H1 (cell line): ENCODE measurements around the gene FAAP100. TPM values are rescaled to one million over a fixed set of nuclear protein-coding genes. Genes with fewer than 3 reads are reported as not detected.

ENCODE experiments used
- CTCF ChIA-PET: fragments of 300-600 bp; sonication (Branson Sonifier 250); formaldehyde crosslinking; loops from one replicate; lab custom pipeline; 2021; ENCODE audit not compliant: partially characterized antibody; lab: Charles Lee
- POLR2A ChIA-PET: fragments of 300-600 bp; sonication (Branson Sonifier 250); formaldehyde crosslinking; loops from one replicate; lab custom pipeline; 2021; ENCODE audit warnings: inconsistent platforms; ENCODE audit not compliant: partially characterized antibody; lab: Charles Lee
- DNase-seq, 2 experiments: peaks; one replicate each; pipeline versions ENCODE4 v3.0.0 to v3.0.0-alpha.2; 2010 to 2022; ENCODE audit warnings: low spot score in 2 of 2, low read depth in 1 of 2, mixed read lengths in 1 of 2
- FAIRE-seq: peaks from 2 replicates; lab custom pipeline; 2011; peaks lifted over from hg19 to GRCh38; lab: Jason Lieb, UNC
- H2AFZ ChIP-seq: 2 replicates; pipeline ENCODE4 v1.8.1; 2012; ENCODE audit warnings: low read length, inconsistent platforms
- H2AK5ac ChIP-seq: 2 replicates; pipeline ENCODE4 v1.6.1; 2013; ENCODE audit warnings: low read depth, low read length
- H2BK120ac ChIP-seq: replicated peaks from 2 replicates; pipeline ENCODE3; 2013; ENCODE audit warnings: low read depth, low read length, inconsistent platforms
- H2BK12ac ChIP-seq: 2 replicates; pipeline ENCODE4 v1.6.1; 2013; ENCODE audit warnings: low read depth, low read length
- H2BK15ac ChIP-seq: 2 replicates; pipeline ENCODE4 v1.6.1; 2013; ENCODE audit warnings: low read length
- H2BK20ac ChIP-seq: 2 replicates; pipeline ENCODE4 v1.6.1; 2013; ENCODE audit warnings: low read length
- H2BK5ac ChIP-seq: 2 replicates; pipeline ENCODE4 v1.6.1; 2013; ENCODE audit warnings: low read depth, low read length
- H3K14ac ChIP-seq: 2 replicates; pipeline ENCODE4 v1.6.1; 2013; ENCODE audit warnings: inconsistent platforms; ENCODE audit not compliant: insufficient read length
- H3K18ac ChIP-seq: 2 replicates; pipeline ENCODE4 v1.6.1; 2013; ENCODE audit warnings: low read length; ENCODE audit errors: extremely low read depth
- H3K23ac ChIP-seq: 2 replicates; pipeline ENCODE4 v1.6.1; 2013; ENCODE audit warnings: inconsistent platforms; ENCODE audit not compliant: insufficient read length
- H3K23me2 ChIP-seq: 2 replicates; pipeline ENCODE4 v1.6.1; 2013; ENCODE audit warnings: low read depth, low read length
- H3K27ac ChIP-seq: 2 replicates; pipeline ENCODE4 v1.6.1; 2011; ENCODE audit warnings: low read depth, low read length, inconsistent platforms
- H3K27me3 ChIP-seq, 4 experiments: replicated peaks in 1 of 4; 1 replicate in 1 of 4; 2 replicates in 3 of 4; pipeline versions ENCODE4 v1.6.1 to v1.8.1; 2011 to 2013; ENCODE audit warnings: low read length in 3 of 4, mild to moderate bottlenecking in 3 of 4, inconsistent platforms in 2 of 4, mixed read lengths in 2 of 4, moderate library complexity in 1 of 4; ENCODE audit not compliant: control insufficient read depth in 3 of 4, insufficient read depth in 3 of 4; ENCODE audit errors: extremely low read depth in 1 of 4
- H3K36me3 ChIP-seq, 4 experiments: 2 replicates each; pipeline versions ENCODE4 v1.6.1 to v1.8.1; 2011 to 2013; ENCODE audit warnings: mild to moderate bottlenecking in 4 of 4, low read length in 3 of 4, moderate library complexity in 2 of 4, control low read depth in 1 of 4, inconsistent platforms in 1 of 4; ENCODE audit not compliant: insufficient read depth in 4 of 4, control insufficient read depth in 2 of 4
- H3K4ac ChIP-seq: replicated peaks from 2 replicates; pipeline ENCODE3; 2013; ENCODE audit warnings: low read length, low read depth, mixed read lengths, inconsistent platforms; ENCODE audit not compliant: insufficient read length
- H3K4me1 ChIP-seq, 4 experiments: replicated peaks in 1 of 4; 1 replicate in 1 of 4; 2 replicates in 3 of 4; pipeline versions ENCODE4 v1.6.1 to v1.8.1; 2011 to 2013; ENCODE audit warnings: low read length in 3 of 4, inconsistent platforms in 2 of 4, mixed read lengths in 1 of 4; ENCODE audit not compliant: insufficient read depth in 4 of 4, control insufficient read depth in 3 of 4
- H3K4me2 ChIP-seq, 2 experiments: 2 replicates each; pipeline versions ENCODE4 v1.6.1 to v1.8.1; 2011 to 2013; ENCODE audit warnings: low read depth in 2 of 2, low read length in 2 of 2, control low read depth in 1 of 2, inconsistent platforms in 1 of 2, mild to moderate bottlenecking in 1 of 2; ENCODE audit not compliant: insufficient read depth in 1 of 2
- H3K4me3 ChIP-seq, 4 experiments: fragments of 200-600, 300-600 bp in 1 of 4; sonication (generic), shearing (Covaris generic), sonication (Bioruptor Twin) in 1 of 4; 2 replicates each; pipeline versions ENCODE4 v1.5.1 to v1.8.1; 2011 to 2016; ENCODE audit warnings: low read length in 4 of 4, low read depth in 3 of 4, control low read depth in 2 of 4, inconsistent platforms in 2 of 4, mild to moderate bottlenecking in 2 of 4, mixed read lengths in 1 of 4, moderate library complexity in 1 of 4; ENCODE audit not compliant: insufficient read depth in 2 of 4; ENCODE audit errors: extremely low read depth in 1 of 4
- H3K56ac ChIP-seq: replicated peaks from 2 replicates; pipeline ENCODE3; 2013; ENCODE audit warnings: low read depth, mild to moderate bottlenecking, mixed read lengths, low read length, inconsistent platforms; ENCODE audit not compliant: insufficient read length
- H3K79me1 ChIP-seq: 2 replicates; pipeline ENCODE4 v1.6.1; 2013; ENCODE audit warnings: low read depth, low read length, control low read depth
- H3K79me2 ChIP-seq, 2 experiments: 2 replicates each; pipeline versions ENCODE4 v1.6.1 to v1.8.1; 2012 to 2013; ENCODE audit warnings: low read length in 2 of 2, mild to moderate bottlenecking in 2 of 2, inconsistent platforms in 1 of 2; ENCODE audit not compliant: insufficient read depth in 2 of 2, control insufficient read depth in 1 of 2
- H3K9ac ChIP-seq, 4 experiments: replicated peaks in 1 of 4; 1 replicate in 1 of 4; 2 replicates in 3 of 4; pipeline versions ENCODE4 v1.6.1 to v1.8.1; 2011 to 2013; ENCODE audit warnings: low read depth in 3 of 4, low read length in 3 of 4, control low read depth in 2 of 4, mild to moderate bottlenecking in 2 of 4, moderate library complexity in 2 of 4, inconsistent platforms in 1 of 4; ENCODE audit errors: extremely low read depth in 1 of 4
- H3K9me3 ChIP-seq, 2 experiments: 2 replicates each; pipeline versions ENCODE4 v1.6.1 to v1.8.1; 2012 to 2013; ENCODE audit warnings: mild to moderate bottlenecking in 2 of 2, moderate library complexity in 2 of 2, control low read depth in 1 of 2, inconsistent platforms in 1 of 2, low read depth in 1 of 2, low read length in 1 of 2, mixed read lengths in 1 of 2; ENCODE audit not compliant: insufficient read depth in 2 of 2
- H4K20me1 ChIP-seq, 2 experiments: replicated peaks in 1 of 2; 2 replicates each; pipeline versions ENCODE3 to v1.8.1; 2011 to 2013; ENCODE audit warnings: inconsistent platforms in 2 of 2, low read length in 2 of 2, mild to moderate bottlenecking in 1 of 2; ENCODE audit not compliant: insufficient read depth in 2 of 2, control insufficient read depth in 1 of 2
- H4K5ac ChIP-seq: 2 replicates; pipeline ENCODE4 v1.6.1; 2013; ENCODE audit warnings: low read length, low read depth, mixed read lengths, inconsistent platforms; ENCODE audit not compliant: insufficient read length
- H4K8ac ChIP-seq: 2 replicates; pipeline ENCODE4 v1.8.0; 2013; ENCODE audit warnings: mild to moderate bottlenecking, moderate library complexity, low read length, inconsistent platforms; ENCODE audit not compliant: insufficient read depth; ENCODE audit errors: extremely low read depth
- H4K91ac ChIP-seq: replicated peaks from 2 replicates; pipeline ENCODE3; 2013; ENCODE audit warnings: low read length, mixed read lengths, inconsistent platforms; ENCODE audit not compliant: insufficient read length
- CTBP2 ChIP-seq: IDR thresholded peaks from 2 replicates; pipeline ENCODE4 v1.7.0; 2011; ENCODE audit warnings: borderline replicate concordance, mild to moderate bottlenecking, moderate library complexity, mixed read lengths, low read length; ENCODE audit not compliant: insufficient read depth, insufficient read length
- HDAC6 ChIP-seq: IDR thresholded peaks from one replicate; pipeline ENCODE4 v1.7.1; 2012; ENCODE audit warnings: low read depth, mild to moderate bottlenecking, inconsistent platforms, low read length, moderate library complexity
- RAD21 ChIP-seq, 2 experiments: IDR thresholded peaks in 1 of 2; conservative IDR thresholded peaks in 1 of 2; 2 replicates each; pipeline ENCODE4 v1.6.1; 2011; ENCODE audit warnings: low read depth in 2 of 2, low read length in 2 of 2, improper control_type of control experiment in 1 of 2, inconsistent platforms in 1 of 2, mild to moderate bottlenecking in 1 of 2, moderate library complexity in 1 of 2
- WGBS, 2 experiments: shearing (Covaris generic) in 1 of 2; methylation state at CpG; one replicate each; pipeline versions ENCODE4 v1.1.6 to v1.1.7; 2013 to 2015; ENCODE audit warnings: low lambda C conversion rate in 2 of 2, mixed read lengths in 2 of 2, inconsistent platforms in 1 of 2, low coverage in 1 of 2, missing lambda C conversion rate in 1 of 2; ENCODE audit not compliant: insufficient replicate concordance in 2 of 2, insufficient coverage in 1 of 2, insufficient read length in 1 of 2; ENCODE audit errors: extremely low coverage in 1 of 2, missing lambda C conversion rate in 1 of 2; 5-methylcytosine and 5-hydroxymethylcytosine counted together
- polyA plus RNA-seq, 7 experiments: library from polyadenylated mRNA; depleted of rRNA in 3 of 7; stranded (reverse) in 5 of 7; unstranded in 2 of 7; fragments of >200 nt in 5 of 7; fragments of 200-250 nt in 2 of 7; gene quantifications; 1 replicate in 5 of 7; 2 replicates in 1 of 7; 4 replicates in 1 of 7; pipeline versions ENCODE4 v1.2.1 to v1.2.3, GENCODE V29; 2011 to 2013; ENCODE audit warnings: missing spikeins in 2 of 7, mixed read lengths in 2 of 7
- total RNA-seq: library from RNA; stranded (reverse); fragmentation: NEBNext Ultra II Directional; extraction: Animal tissue kit (Norgen Biotek cat#: 25700); gene quantifications from 2 replicates; pipeline ENCODE4 v1.2.1, GENCODE V29; 2021

FAAP100 gene
- total and polyA plus RNA-seq, 2 of the 8 experiments (the other 6 are each of a cell fraction or from before 2014, with no cell fraction given), result 23.2 to 41.8 TPM

GRCh38 chr17:81566461-81567126 lies 14.4 kb upstream of the FAAP100 start:
- Histone ChIP-seq H4K8ac (no peak overlapping the region), H3K4me2 (no peak overlapping the region), H2BK15ac (no peak overlapping the region), H2AFZ (no peak overlapping the region), H3K9ac (no peak overlapping the region), H3K56ac (no peak overlapping the region), H2BK120ac (no peak overlapping the region), H3K9me3 (no peaks in the 10 kb centered on the region), H3K23me2 (no peaks in the 10 kb centered on the region), H4K20me1 (peaks cover 4 to 13% of the 10 kb centered on the region in 2 experiments), H3K36me3 (peaks cover 23 to 87% (median 54%) of the 10 kb centered on the region in 4 experiments), H3K4me3 (no peak overlapping the region), H4K91ac (no peak overlapping the region), H2AK5ac (no peak overlapping the region), H3K23ac (no peak overlapping the region), H2BK5ac (no peak overlapping the region), H3K14ac (no peak overlapping the region), H2BK20ac (no peak overlapping the region), H3K27me3 (no peaks in the 10 kb centered on the region), H4K5ac (no peak overlapping the region), H3K18ac (no peak overlapping the region), H3K79me1 (no peaks in the 10 kb centered on the region; the same call in 1 of the 2 replicates), H3K27ac (no peak overlapping the region), H3K79me2 (no peaks in the 10 kb centered on the region), H3K4ac (no peak overlapping the region), H2BK12ac (no peak overlapping the region), H3K4me1 (no peaks in the 10 kb centered on the region)
- 93% methylated on average over 8 of the region's 8 CpGs; no CpG with 5 or more reads in 1 of the 2 experiments for WGBS, 2 experiments
- ChIA-PET CTCF (interaction anchor here (1.3 to 3.2 kb wide), 4 partner anchors 8 to 313 kb away, joined by 3 to 11 read pairs (median 7); no protein-coding TSS in a partner anchor), POLR2A (interaction anchor here (1.4 to 2.1 kb wide), 2 partner anchors 13 to 15 kb away, joined by 4 to 6 read pairs; no protein-coding TSS in a partner anchor)
- DNase-seq (no peak), FAIRE-seq (no peak)
- TF ChIP-seq RAD21 (IDR thresholded peaks at IDR 0.05 in 1 of 2, conservative IDR thresholded peaks at IDR 0.05 in 1 of 2; ENCODE audit: low read depth in 2 of 2, low read length in 2 of 2) (no peak), HDAC6 (no peak), CTBP2 (no peak)
